Measurements from ENCODE around the gene WASHC4. TPM values are rescaled to one million over a fixed set of nuclear protein-coding genes. Genes with fewer than 3 reads are reported as not detected.

Gene WASHC4
- polyA plus RNA-seq, 1 of the 3 experiments (the other 2 are of a cell fraction): 11.2 TPM

GRCh38 chr12:105089817-105090216 is 17.7 kb upstream of the WASHC4 start:
- no peak for TF ChIP-seq FOXJ3 (CRISPR knock-in tag; IDR thresholded peaks at IDR 0.05)
- no peak for TF ChIP-seq POLR2AphosphoS5 (IDR thresholded peaks at IDR 0.05; ENCODE audit: low read depth, low read length)
- TF ChIP-seq, protein P1, sequence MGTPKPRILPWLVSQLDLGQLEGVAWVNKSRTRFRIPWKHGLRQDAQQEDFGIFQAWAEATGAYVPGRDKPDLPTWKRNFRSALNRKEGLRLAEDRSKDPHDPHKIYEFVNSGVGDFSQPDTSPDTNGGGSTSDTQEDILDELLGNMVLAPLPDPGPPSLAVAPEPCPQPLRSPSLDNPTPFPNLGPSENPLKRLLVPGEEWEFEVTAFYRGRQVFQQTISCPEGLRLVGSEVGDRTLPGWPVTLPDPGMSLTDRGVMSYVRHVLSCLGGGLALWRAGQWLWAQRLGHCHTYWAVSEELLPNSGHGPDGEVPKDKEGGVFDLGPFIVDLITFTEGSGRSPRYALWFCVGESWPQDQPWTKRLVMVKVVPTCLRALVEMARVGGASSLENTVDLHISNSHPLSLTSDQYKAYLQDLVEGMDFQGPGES (IDR thresholded peaks at IDR 0.05; ENCODE audit: low read depth, low read length): no peak
- TF ChIP-seq ZBTB33 (IDR thresholded peaks at IDR 0.05; ENCODE audit: borderline replicate concordance, low read depth): no peak
- no peak for TF ChIP-seq MXI1 (IDR thresholded peaks at IDR 0.05; ENCODE audit: low read depth, low read length)
- TF ChIP-seq, protein P2, sequence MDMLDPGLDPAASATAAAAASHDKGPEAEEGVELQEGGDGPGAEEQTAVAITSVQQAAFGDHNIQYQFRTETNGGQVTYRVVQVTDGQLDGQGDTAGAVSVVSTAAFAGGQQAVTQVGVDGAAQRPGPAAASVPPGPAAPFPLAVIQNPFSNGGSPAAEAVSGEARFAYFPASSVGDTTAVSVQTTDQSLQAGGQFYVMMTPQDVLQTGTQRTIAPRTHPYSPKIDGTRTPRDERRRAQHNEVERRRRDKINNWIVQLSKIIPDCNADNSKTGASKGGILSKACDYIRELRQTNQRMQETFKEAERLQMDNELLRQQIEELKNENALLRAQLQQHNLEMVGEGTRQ (IDR thresholded peaks at IDR 0.05; ENCODE audit: borderline replicate concordance, low read depth, low read length): no peak
- TF ChIP-seq NRF1 (IDR thresholded peaks at IDR 0.05; ENCODE audit: low read depth, low read length): no peak
- peak; percentile 30; the same call in 1 of the 2 replicates for TF ChIP-seq RXRA (IDR thresholded peaks at IDR 0.05; ENCODE audit: borderline replicate concordance, low read depth)

GRCh38 chr12:105090361-105090760 is 17.2 kb upstream of the WASHC4 start:
- ChIA-PET POLR2A (no interaction called here), CTCF (no interaction called here)
- TF ChIP-seq YY1 (IDR thresholded peaks at IDR 0.05; ENCODE audit: low read depth) (no peak), TCF12 (IDR thresholded peaks at IDR 0.05) (no peak), POLR2AphosphoS5 (IDR thresholded peaks at IDR 0.05; ENCODE audit: low read depth, low read length) (no peak), NFIC (IDR thresholded peaks at IDR 0.05; ENCODE audit: borderline replicate concordance) (no peak), FOSL2 (IDR thresholded peaks at IDR 0.05; ENCODE audit: borderline replicate concordance, low read depth) (no peak), TEAD4 (IDR thresholded peaks at IDR 0.05; ENCODE audit: borderline replicate concordance, insufficient read depth) (no peak), GABPA (IDR thresholded peaks at IDR 0.05; ENCODE audit: low read depth) (no peak), GATA2 (CRISPR knock-in tag; IDR thresholded peaks at IDR 0.05) (no peak), SMC3 (IDR thresholded peaks at IDR 0.05; ENCODE audit: low read depth, low read length) (no peak), MAX (IDR thresholded peaks at IDR 0.05; ENCODE audit: low read depth) (no peak), RAD21 (IDR thresholded peaks at IDR 0.05; ENCODE audit: low read length) (no peak), EP300 (IDR thresholded peaks at IDR 0.05; ENCODE audit: borderline replicate concordance in 1 of 2, low read depth in 1 of 2, low read length in 1 of 2) (no peak), NRF1 (IDR thresholded peaks at IDR 0.05; ENCODE audit: low read depth, low read length) (no peak), USF1 (IDR thresholded peaks at IDR 0.05; ENCODE audit: borderline replicate concordance, low read depth) (no peak)
- TF ChIP-seq, protein P2 (IDR thresholded peaks at IDR 0.05; ENCODE audit: borderline replicate concordance, low read depth, low read length): no peak
- TF ChIP-seq, protein P1 (IDR thresholded peaks at IDR 0.05; ENCODE audit: low read depth, low read length): no peak

More at GRCh38 chr12:105089817-105090216, 17.7 kb upstream of the WASHC4 start:
- POLR2A ChIA-PET: no interaction called here
- no peaks in the 10 kb centered on the region for H4K20me1 ChIP-seq (ENCODE audit: insufficient read depth)
- no peak overlapping the region for H3K27ac ChIP-seq (ENCODE audit: low read depth in 2 of 2, low read length in 1 of 2)
- WGBS (ENCODE audit: low lambda C conversion rate): 78% methylated on average over 3 of the region's 3 CpGs
- no peak for DNase-seq
- H3K9ac ChIP-seq: no peak overlapping the region
- H3K27me3 ChIP-seq (ENCODE audit: insufficient read depth): no peaks in the 10 kb centered on the region; the same call in 1 of the 2 replicates
- no peak overlapping the region for H3K4me2 ChIP-seq
- H3K36me3 ChIP-seq (replicated peaks in 1 of 2; ENCODE audit: control insufficient read depth in 1 of 2, insufficient read depth in 2 of 2, low read length in 1 of 2): no peaks in the 10 kb centered on the region
- CTCF ChIA-PET: no interaction called here
- no peaks in the 10 kb centered on the region for H3K9me2 ChIP-seq
- no peaks in the 10 kb centered on the region for H3K79me2 ChIP-seq (ENCODE audit: insufficient read depth)
- peaks cover 8% of the 10 kb centered on the region for H3F3A ChIP-seq (replicated peaks; ENCODE audit: insufficient read depth)
- peak overlapping the region; percentile 16; the same call in 1 of the 2 replicates for H2AFZ ChIP-seq (ENCODE audit: low read depth)
- no peaks in the 10 kb centered on the region for H3K9me3 ChIP-seq
- H3K4me3 ChIP-seq (ENCODE audit: low read depth in 2 of 2, low read length in 1 of 2): no peak overlapping the region
- no peaks in the 10 kb centered on the region for H3K4me1 ChIP-seq (ENCODE audit: control insufficient read depth in 1 of 2, insufficient read depth in 2 of 2, low read depth in 1 of 2, low read length in 1 of 2)

More at GRCh38 chr12:105090361-105090760, 17.2 kb upstream of the WASHC4 start:
- Histone ChIP-seq H3K9ac (no peak overlapping the region), H3K9me2 (no peaks in the 10 kb centered on the region), H3K4me2 (no peak overlapping the region), H4K20me1 (ENCODE audit: insufficient read depth) (no peaks in the 10 kb centered on the region), H3K4me1 (ENCODE audit: control insufficient read depth in 1 of 2, insufficient read depth in 2 of 2, low read depth in 1 of 2, low read length in 1 of 2) (no peaks in the 10 kb centered on the region), H3K27me3 (ENCODE audit: insufficient read depth) (no peaks in the 10 kb centered on the region; the same call in 1 of the 2 replicates), H3K4me3 (ENCODE audit: low read depth in 2 of 2, low read length in 1 of 2) (no peak overlapping the region), H3K36me3 (replicated peaks in 1 of 2; ENCODE audit: control insufficient read depth in 1 of 2, insufficient read depth in 2 of 2, low read length in 1 of 2) (no peaks in the 10 kb centered on the region), H3F3A (replicated peaks; ENCODE audit: insufficient read depth) (peaks cover 4% of the 10 kb centered on the region), H3K79me2 (ENCODE audit: insufficient read depth) (no peaks in the 10 kb centered on the region), H2AFZ (ENCODE audit: low read depth) (no peak overlapping the region), H3K27ac (ENCODE audit: low read depth in 2 of 2, low read length in 1 of 2) (no peak overlapping the region), H3K9me3 (no peaks in the 10 kb centered on the region)
- no peak for DNase-seq
- WGBS (ENCODE audit: low lambda C conversion rate): 76% methylated on average over 6 of the region's 6 CpGs

All from SK-N-SH (cell line).